Adrenal gland (tissue), 5 donors: Measurements from ENCODE around the gene IL20.

Source experiments
- CTCF ChIP-seq, 6 experiments: fragments of 450-650 bp in 4 of 6; fragments of 200-600 bp in 2 of 6; sonication (generic) in 1 of 6; IDR thresholded peaks; 1 replicate in 5 of 6; 2 replicates in 1 of 6; pipeline versions ENCODE4 v1.5.1 to v1.8.0; 2016 to 2021; ENCODE audit warnings: antibody characterized with exemption in 6 of 6, mild to moderate bottlenecking in 2 of 6, moderate library complexity in 1 of 6
- POLR2A ChIP-seq, 2 donors: fragments of 450-650 bp; IDR thresholded peaks; one replicate each; pipeline ENCODE4 v1.6.1; 2017; ENCODE audit warnings: antibody characterized with exemption in 2 of 2, mild to moderate bottlenecking in 2 of 2, moderate library complexity in 1 of 2
- donor health status: DM: no; HTN: no; CAD: no.

DNA sequence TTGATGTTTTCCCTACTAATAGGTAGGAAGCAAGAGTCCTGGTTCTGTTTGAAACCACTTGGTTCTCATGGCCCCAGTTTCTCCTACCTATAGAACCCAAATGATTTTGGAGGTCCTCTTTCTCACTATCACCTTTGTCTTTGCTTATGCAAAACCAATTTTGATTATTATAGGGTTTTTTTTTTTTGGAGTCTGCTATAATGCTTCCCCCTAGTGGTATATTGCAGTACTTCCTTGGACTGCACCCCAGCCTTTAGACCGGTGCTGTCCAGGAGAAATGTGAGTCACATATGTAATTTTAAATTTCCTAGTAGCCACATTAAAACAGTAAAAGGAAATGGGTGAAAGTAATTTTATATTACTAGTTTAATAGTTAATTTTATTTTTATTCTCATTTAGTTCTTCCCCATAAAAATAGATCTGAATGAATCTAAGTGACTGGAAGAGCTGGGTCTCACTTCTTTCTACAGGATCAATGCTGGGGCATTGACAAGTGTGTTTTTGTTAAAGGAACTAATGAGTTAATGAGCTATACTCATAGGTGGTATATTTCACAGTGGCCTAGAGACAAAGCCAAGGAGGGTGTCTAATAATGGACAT is 45.7 kb downstream of the IL20 start:
- peak; percentile 57 to 95 (median 80) for TF ChIP-seq CTCF (IDR thresholded peaks at IDR 0.05)
- no peak for TF ChIP-seq POLR2A (IDR thresholded peaks at IDR 0.05)
